Activated T-cell treated with anti-CD3 and anti-CD28 coated beads, Interleukin-2, amount 50 U/mL, for 4 hours (primary cell): ENCODE data around the gene KRTAP5-3. TPM values are rescaled to one million over a fixed set of nuclear protein-coding genes. Genes with fewer than 3 reads are reported as not detected.
"Not testable (repeated sequence)": the region's sequence is repeated elsewhere in the genome, so short reads cannot be mapped to it uniquely, and the experiment has no call there.

Experiments
- ATAC-seq, 2 donors: fragments of 200-7000 bp; cut with Tn5 transposase; one replicate each; pipeline ENCODE4 v1.10.0; 2021
- DNase-seq: peaks from one replicate; pipeline ENCODE4 v3.0.0-alpha.2; 2020
- H3K27me3 Mint-ChIP-seq: one replicate; pipeline ENCODE4 v1.8.0; 2021; ENCODE audit warnings: low read depth, mixed read lengths
- H3K36me3 Mint-ChIP-seq: one replicate; pipeline ENCODE4 v1.8.0; 2022; ENCODE audit warnings: mixed read lengths; ENCODE audit not compliant: insufficient read depth
- H3K4me1 Mint-ChIP-seq: one replicate; pipeline ENCODE4 v1.8.0; 2021; ENCODE audit warnings: low read depth, mixed read lengths
- H3K4me3 Mint-ChIP-seq: one replicate; pipeline ENCODE4 v1.8.0; 2021; ENCODE audit warnings: mild to moderate bottlenecking, moderate library complexity, mixed read lengths
- H3K9me3 Mint-ChIP-seq: one replicate; pipeline ENCODE4 v1.8.0; 2021; ENCODE audit warnings: mixed read lengths
- total RNA-seq, 3 donors: library from RNA; stranded (reverse); gene quantifications; one replicate each; pipeline ENCODE4 v1.2.1, GENCODE V29; 2021

The KRTAP5-3 gene
- total RNA-seq, 3 donors from 2014 or later, result not detected

GRCh38 chr11:1648653-1649420 lies 40.6 kb upstream of the KRTAP5-3 start:
- no peak for DNase-seq
- H3K4me1 Mint-ChIP-seq, result no peaks in the 10 kb centered on the region

GRCh38 chr11:1647901-1648652 lies 39.8 kb upstream of the KRTAP5-3 start:
- H3K4me1 Mint-ChIP-seq, result no peaks in the 10 kb centered on the region
- peaks cover 10% of the 10 kb centered on the region for H3K27me3 Mint-ChIP-seq
- no peak overlapping the region for H3K4me3 Mint-ChIP-seq
- DNase-seq (no peak), ATAC-seq (no peak)
- H3K36me3 Mint-ChIP-seq, result no peaks in the 10 kb centered on the region
- H3K9me3 Mint-ChIP-seq, result no peaks in the 10 kb centered on the region

More at GRCh38 chr11:1648653-1649420, 40.6 kb upstream of the KRTAP5-3 start:
- Mint-ChIP-seq H3K27me3 (peaks cover 12% of the 10 kb centered on the region), H3K4me3 (no peak overlapping the region), H3K9me3 (no peaks in the 10 kb centered on the region), H3K36me3 (no peaks in the 10 kb centered on the region)
- ATAC-seq, result no peak

DNA sequence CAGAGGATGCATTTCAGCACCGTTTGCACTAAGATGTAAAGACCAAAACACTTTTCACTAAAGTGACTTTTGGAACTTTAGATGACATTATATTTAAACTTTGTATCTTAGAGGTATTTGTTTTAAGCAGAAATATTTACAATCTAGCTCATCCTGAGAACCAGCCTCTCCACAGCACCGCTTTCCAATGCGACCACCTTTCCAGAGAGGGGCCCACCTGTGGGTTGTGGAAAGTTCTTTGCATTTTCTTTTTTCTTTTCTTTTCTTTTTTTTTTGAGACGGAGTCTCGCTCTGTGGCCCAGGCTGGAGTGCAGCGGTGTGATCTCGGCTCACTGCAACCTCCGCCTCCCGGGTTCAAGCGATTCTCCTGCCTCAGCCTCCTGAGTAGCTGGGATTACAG lies 38.3 kb upstream of the KRTAP5-3 start:
- not testable (repeated sequence) for H3K9me3 Mint-ChIP-seq, ATAC-seq, H3K4me1 Mint-ChIP-seq, H3K4me3 Mint-ChIP-seq, DNase-seq, H3K36me3 Mint-ChIP-seq
- H3K27me3 Mint-ChIP-seq, result peaks cover 13% of the 10 kb centered on the region

GRCh38 chr11:1645357-1645821 lies 37.1 kb upstream of the KRTAP5-3 start:
- ATAC-seq (no peak), DNase-seq (no peak)
- no peaks in the 10 kb centered on the region for H3K4me1 Mint-ChIP-seq
- peaks cover 16% of the 10 kb centered on the region for H3K27me3 Mint-ChIP-seq
- no peaks in the 10 kb centered on the region for H3K9me3 Mint-ChIP-seq
- no peaks in the 10 kb centered on the region for H3K36me3 Mint-ChIP-seq
- no peak overlapping the region for H3K4me3 Mint-ChIP-seq

DNA sequence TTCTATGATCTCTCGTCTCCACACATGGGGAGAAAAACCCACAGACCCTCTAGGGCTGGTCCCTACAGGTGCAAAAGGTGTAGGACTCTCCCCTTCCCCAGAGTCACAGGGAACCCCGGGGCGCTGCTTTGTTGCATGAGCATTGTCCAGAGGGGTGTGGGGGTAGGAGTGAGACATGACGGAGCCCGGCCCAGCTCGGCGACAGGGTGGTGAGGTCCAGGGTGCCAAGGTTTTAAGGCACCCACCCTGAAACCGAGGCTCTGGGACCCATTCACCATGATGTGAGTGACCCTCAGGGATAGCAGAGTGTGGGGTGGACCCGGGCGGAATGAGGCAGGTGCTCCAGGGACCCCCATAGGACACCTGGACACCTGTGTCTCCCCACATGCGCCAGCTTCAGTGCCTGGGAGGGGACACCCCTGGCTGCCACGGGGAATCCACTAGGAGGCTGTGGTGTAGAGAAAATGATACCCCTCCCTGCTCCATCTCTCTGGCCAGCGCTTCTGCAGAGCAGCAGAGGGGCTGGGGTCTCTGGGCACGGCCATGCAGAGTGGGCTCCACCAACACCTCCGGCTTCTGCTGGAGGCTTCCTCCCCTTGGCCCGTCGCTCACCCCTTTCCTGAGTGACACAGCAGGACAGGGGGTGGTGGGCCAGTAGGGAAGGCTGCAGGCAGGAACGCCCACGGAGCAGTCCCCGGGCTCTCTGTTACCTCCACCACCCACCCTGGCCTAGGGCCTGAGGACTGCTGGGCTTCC lies 36.5 kb upstream of the KRTAP5-3 start:
- H3K27me3 Mint-ChIP-seq, result peaks cover 23% of the 10 kb centered on the region
- DNase-seq, result no peak
- no peak overlapping the region for H3K4me3 Mint-ChIP-seq
- H3K4me1 Mint-ChIP-seq, result peaks cover 4% of the 10 kb centered on the region
- H3K9me3 Mint-ChIP-seq, result no peaks in the 10 kb centered on the region
- ATAC-seq, result no peak
- H3K36me3 Mint-ChIP-seq, result no peaks in the 10 kb centered on the region

- Mint-ChIP-seq H3K27me3 (peaks cover 27% of the 10 kb centered on the region), H3K9me3 (no peaks in the 10 kb centered on the region), H3K36me3 (no peaks in the 10 kb centered on the region), H3K4me3 (no peak overlapping the region), H3K4me1 (peaks cover 5% of the 10 kb centered on the region)
- no peak for DNase-seq
- no peak for ATAC-seq
Observed at GRCh38 chr11:1643146-1643690, 35.0 kb upstream of the KRTAP5-3 start.

GRCh38 chr11:1642288-1643145 lies 34.3 kb upstream of the KRTAP5-3 start:
- no peak for DNase-seq
- no peak for ATAC-seq
- Mint-ChIP-seq H3K36me3 (no peaks in the 10 kb centered on the region), H3K4me3 (no peak overlapping the region), H3K9me3 (no peaks in the 10 kb centered on the region), H3K4me1 (peaks cover 5% of the 10 kb centered on the region), H3K27me3 (peaks cover 27% of the 10 kb centered on the region)

DNA sequence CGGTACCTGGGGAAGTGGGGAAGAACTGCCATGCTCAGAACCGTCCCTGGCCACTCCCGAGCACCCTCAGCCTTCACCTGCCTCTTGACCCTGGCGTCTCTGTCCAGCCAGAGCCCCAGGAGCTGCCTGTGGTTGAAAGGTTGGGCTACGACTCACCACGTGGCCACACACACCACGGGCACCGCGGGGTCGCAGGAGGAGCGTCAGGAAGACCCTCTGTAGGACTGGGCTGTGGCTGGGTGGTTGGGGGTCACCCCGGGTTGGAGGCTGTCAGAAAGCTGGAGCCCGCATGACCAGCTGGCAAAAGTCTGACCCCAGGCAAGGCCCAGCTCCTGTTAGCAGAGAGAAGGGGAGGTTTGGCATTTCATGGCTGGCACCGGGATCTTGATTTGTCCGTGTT lies 32.8 kb upstream of the KRTAP5-3 start:
- H3K4me3 Mint-ChIP-seq, result no peak overlapping the region
- H3K27me3 Mint-ChIP-seq, result peaks cover 23% of the 10 kb centered on the region
- ATAC-seq, result no peak

DNA sequence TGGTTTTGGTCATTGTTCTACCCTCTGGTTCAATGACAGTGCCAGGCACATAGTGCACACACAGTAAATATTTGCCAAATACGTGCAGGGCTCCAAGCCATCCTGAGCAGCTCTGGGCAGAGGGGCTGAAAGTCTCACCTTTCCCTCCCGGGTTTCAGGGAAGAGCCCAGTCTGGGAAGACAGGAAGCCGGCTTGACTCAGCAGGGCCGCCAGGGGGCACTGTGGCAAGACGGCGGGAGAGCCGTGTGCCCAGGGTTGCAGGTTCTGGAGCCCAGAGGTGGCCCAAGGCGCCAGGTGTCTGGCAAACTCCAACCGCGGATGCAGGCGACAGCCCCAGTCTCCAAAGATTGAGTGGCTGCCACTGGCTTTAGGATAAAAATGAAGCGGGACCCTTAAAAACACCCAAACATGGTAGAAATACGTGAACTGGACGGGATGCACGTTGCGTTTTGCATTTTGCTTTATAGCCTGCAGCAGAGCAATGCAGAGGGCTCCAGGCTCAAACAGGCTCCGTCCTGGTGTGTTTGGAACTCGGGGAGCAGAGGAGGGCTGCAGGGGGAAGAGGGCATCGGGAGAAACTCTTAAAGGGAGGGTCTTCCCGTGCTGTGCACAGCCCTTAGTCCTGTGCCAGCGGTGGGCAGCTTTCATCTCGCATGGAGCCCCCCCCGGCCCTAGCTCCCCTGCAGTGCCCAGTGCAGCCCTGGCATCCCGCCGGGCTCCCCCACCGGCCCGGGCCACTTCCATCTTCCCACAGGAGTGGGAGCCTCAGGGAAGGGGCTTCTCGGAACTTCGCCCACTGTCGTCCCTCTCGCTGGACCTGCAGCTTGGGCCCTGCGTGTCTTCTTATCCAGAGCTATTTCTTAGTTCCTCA lies 32.0 kb upstream of the KRTAP5-3 start:
- ATAC-seq (peak in 1 of 2 donors; percentile 48), DNase-seq (no peak)
- Mint-ChIP-seq H3K4me1 (peaks cover 5% of the 10 kb centered on the region), H3K27me3 (peaks cover 25% of the 10 kb centered on the region), H3K9me3 (no peaks in the 10 kb centered on the region), H3K4me3 (no peak overlapping the region), H3K36me3 (no peaks in the 10 kb centered on the region)

More for the DNA sequence above, 32.8 kb upstream of the KRTAP5-3 start:
- Mint-ChIP-seq H3K9me3 (no peaks in the 10 kb centered on the region), H3K4me1 (peaks cover 5% of the 10 kb centered on the region), H3K36me3 (no peaks in the 10 kb centered on the region)
- no peak for DNase-seq

GRCh38 chr11:1639666-1640065 lies 31.4 kb upstream of the KRTAP5-3 start:
- Mint-ChIP-seq H3K27me3 (peaks cover 30% of the 10 kb centered on the region), H3K4me3 (no peak overlapping the region), H3K9me3 (no peaks in the 10 kb centered on the region), H3K4me1 (peaks cover 5% of the 10 kb centered on the region), H3K36me3 (no peaks in the 10 kb centered on the region)
- ATAC-seq (no peak), DNase-seq (no peak)

DNA sequence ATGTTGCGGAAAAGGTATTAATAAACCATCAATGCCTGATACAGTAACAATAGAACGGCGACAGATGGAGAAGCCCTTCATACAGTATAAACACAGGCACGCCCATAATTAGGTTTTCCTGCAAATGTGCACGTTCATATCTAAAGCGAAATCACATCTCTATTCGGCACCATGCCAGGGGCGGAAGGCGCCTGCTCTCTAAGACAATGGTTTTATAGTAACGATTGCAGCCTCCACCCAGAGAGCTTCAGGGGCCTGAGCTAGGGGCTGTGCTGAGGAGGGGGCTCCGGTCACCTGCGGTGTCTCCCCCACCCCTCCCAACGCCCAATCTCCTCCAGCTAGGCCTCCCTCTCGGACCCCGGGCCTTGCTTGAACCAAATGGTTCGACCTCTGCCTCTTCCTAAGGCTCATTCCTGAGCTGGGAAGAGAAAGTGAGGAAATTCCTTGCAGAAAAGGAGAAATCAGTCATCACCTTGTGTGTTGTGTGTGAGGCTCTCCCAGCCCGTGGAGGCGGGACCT lies 30.9 kb upstream of the KRTAP5-3 start:
- DNase-seq (no peak), ATAC-seq (no peak)
- H3K36me3 Mint-ChIP-seq, result no peaks in the 10 kb centered on the region
- no peak overlapping the region for H3K4me3 Mint-ChIP-seq
- no peaks in the 10 kb centered on the region for H3K9me3 Mint-ChIP-seq
- H3K4me1 Mint-ChIP-seq, result peaks cover 5% of the 10 kb centered on the region
- peaks cover 25% of the 10 kb centered on the region for H3K27me3 Mint-ChIP-seq

DNA sequence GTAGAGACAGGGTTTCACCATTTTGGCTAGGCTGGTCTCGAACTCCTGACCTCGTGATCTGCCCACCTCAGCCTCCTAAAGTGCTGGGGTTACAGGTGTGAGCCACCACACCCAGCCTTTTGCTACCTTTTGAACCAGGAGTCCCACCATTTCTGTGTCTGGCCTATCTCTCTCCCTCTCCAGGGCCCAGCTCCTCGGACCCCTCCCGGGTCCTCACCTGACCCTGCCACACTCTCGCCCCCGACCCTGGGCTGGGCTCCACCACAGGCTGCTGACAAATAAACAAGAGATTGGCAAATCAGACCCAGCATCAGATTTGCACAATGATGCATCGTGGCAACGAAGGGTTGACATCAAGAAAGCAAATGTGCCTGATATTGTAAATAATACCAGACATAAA lies 30.1 kb upstream of the KRTAP5-3 start:
- Mint-ChIP-seq H3K36me3 (no peaks in the 10 kb centered on the region), H3K4me1 (peaks cover 5% of the 10 kb centered on the region), H3K4me3 (no peak overlapping the region), H3K27me3 (peaks cover 30% of the 10 kb centered on the region), H3K9me3 (no peaks in the 10 kb centered on the region)
- ATAC-seq (no peak), DNase-seq (no peak)
